ENCODE data around the gene RERE.
"Not testable (repeated sequence)": the region's sequence is repeated elsewhere in the genome, so short reads cannot be mapped to it uniquely, and the experiment has no call there.

The RERE gene

GRCh38 chr1:8619917-8620502, 197.4 kb downstream of the RERE start:
- POLR2A ChIA-PET; DNase-seq (ENCODE audit: extremely low spot score): not testable (repeated sequence)
- CTCF ChIA-PET: interaction anchor here (1.0 to 1.6 kb wide), 2 partner anchors 51 to 106 kb away, joined by 4 read pairs; no protein-coding TSS in a partner anchor

GRCh38 chr1:8619419-8619818, 198.0 kb downstream of the RERE start:
- POLR2A ChIA-PET; DNase-seq (ENCODE audit: extremely low spot score); CTCF ChIA-PET: not testable (repeated sequence)

- POLR2A ChIA-PET; DNase-seq (ENCODE audit: extremely low spot score); CTCF ChIA-PET: not testable (repeated sequence)
Measured at GRCh38 chr1:8616791-8617190, 200.6 kb downstream of the RERE start.

GRCh38 chr1:8611634-8612515, 205.6 kb downstream of the RERE start:
- DNase-seq (ENCODE audit: extremely low spot score); POLR2A ChIA-PET; CTCF ChIA-PET: not testable (repeated sequence)

GRCh38 chr1:8607906-8608305, 209.5 kb downstream of the RERE start:
- TF ChIP-seq FOXK2 (IDR thresholded peaks at IDR 0.05): no peak
- no peak for TF ChIP-seq L3MBTL2 (conservative IDR thresholded peaks at IDR 0.05)
- TF ChIP-seq HDGF (IDR thresholded peaks at IDR 0.05; ENCODE audit: borderline replicate concordance): no peak
- TF ChIP-seq FOXM1 (IDR thresholded peaks at IDR 0.05; ENCODE audit: borderline replicate concordance): no peak
- TF ChIP-seq SP1 (IDR thresholded peaks at IDR 0.05): no peak
- TF ChIP-seq TARDBP (IDR thresholded peaks at IDR 0.05): no peak
- TF ChIP-seq LEF1 (IDR thresholded peaks at IDR 0.05; ENCODE audit: borderline replicate concordance): no peak
- TF ChIP-seq FOXA1 (IDR thresholded peaks at IDR 0.05): no peak
- no peak for TF ChIP-seq ARNT (IDR thresholded peaks at IDR 0.05)
- TF ChIP-seq ELF4 (IDR thresholded peaks at IDR 0.05): no peak
- no peak for TF ChIP-seq BHLHE40 (IDR thresholded peaks at IDR 0.05; ENCODE audit: borderline replicate concordance)
- TF ChIP-seq SUZ12 (IDR thresholded peaks at IDR 0.05): no peak
- TF ChIP-seq CTBP1 (IDR thresholded peaks at IDR 0.05; ENCODE audit: borderline replicate concordance): no peak
- no peak for TF ChIP-seq NFRKB (IDR thresholded peaks at IDR 0.05)
- no peak for TF ChIP-seq PKNOX1 (IDR thresholded peaks at IDR 0.05)
- TF ChIP-seq ZNF384 (IDR thresholded peaks at IDR 0.05): no peak
- DNase-seq (ENCODE audit: extremely low spot score): no peak
- POLR2A ChIA-PET: no interaction called here
- CTCF ChIA-PET: no interaction called here

GRCh38 chr1:8604041-8604945, 213.1 kb downstream of the RERE start:
- DNase-seq (ENCODE audit: extremely low spot score): no peak
- TF ChIP-seq SP1 (IDR thresholded peaks at IDR 0.05): no peak
- TF ChIP-seq ELF4 (IDR thresholded peaks at IDR 0.05): no peak
- TF ChIP-seq PKNOX1 (IDR thresholded peaks at IDR 0.05): no peak
- TF ChIP-seq FOXK2 (IDR thresholded peaks at IDR 0.05): no peak
- no peak for TF ChIP-seq ZNF384 (IDR thresholded peaks at IDR 0.05)
- no peak for TF ChIP-seq LEF1 (IDR thresholded peaks at IDR 0.05; ENCODE audit: borderline replicate concordance)
- TF ChIP-seq NFRKB (IDR thresholded peaks at IDR 0.05): no peak
- TF ChIP-seq FOXM1 (IDR thresholded peaks at IDR 0.05; ENCODE audit: borderline replicate concordance): no peak
- TF ChIP-seq HDGF (IDR thresholded peaks at IDR 0.05; ENCODE audit: borderline replicate concordance): no peak
- TF ChIP-seq FOXA1 (IDR thresholded peaks at IDR 0.05): no peak
- no peak for TF ChIP-seq ARNT (IDR thresholded peaks at IDR 0.05)
- TF ChIP-seq BHLHE40 (IDR thresholded peaks at IDR 0.05; ENCODE audit: borderline replicate concordance): no peak
- TF ChIP-seq TARDBP (IDR thresholded peaks at IDR 0.05): no peak
- TF ChIP-seq L3MBTL2 (conservative IDR thresholded peaks at IDR 0.05): no peak
- TF ChIP-seq SUZ12 (IDR thresholded peaks at IDR 0.05): no peak
- no peak for TF ChIP-seq CTBP1 (IDR thresholded peaks at IDR 0.05; ENCODE audit: borderline replicate concordance)
- POLR2A ChIA-PET: no interaction called here
- CTCF ChIA-PET: interaction anchor here (0.9 kb wide), 1 partner anchor 86 kb away, joined by 3 read pairs; no protein-coding TSS in a partner anchor

- ChIA-PET CTCF (no interaction called here), POLR2A (interaction anchor here (0.6 kb wide), 1 partner anchor 30 kb away, joined by 3 read pairs; no protein-coding TSS in a partner anchor)
- TF ChIP-seq ELF4 (IDR thresholded peaks at IDR 0.05) (no peak), TARDBP (IDR thresholded peaks at IDR 0.05) (no peak), HDGF (IDR thresholded peaks at IDR 0.05; ENCODE audit: borderline replicate concordance) (no peak), PKNOX1 (IDR thresholded peaks at IDR 0.05) (no peak), FOXK2 (IDR thresholded peaks at IDR 0.05) (no peak), BHLHE40 (IDR thresholded peaks at IDR 0.05; ENCODE audit: borderline replicate concordance) (no peak), NFRKB (IDR thresholded peaks at IDR 0.05) (no peak), FOXM1 (IDR thresholded peaks at IDR 0.05; ENCODE audit: borderline replicate concordance) (no peak), SUZ12 (IDR thresholded peaks at IDR 0.05) (no peak), LEF1 (IDR thresholded peaks at IDR 0.05; ENCODE audit: borderline replicate concordance) (no peak), SP1 (IDR thresholded peaks at IDR 0.05) (no peak), L3MBTL2 (conservative IDR thresholded peaks at IDR 0.05) (no peak), CTBP1 (IDR thresholded peaks at IDR 0.05; ENCODE audit: borderline replicate concordance) (no peak), ARNT (IDR thresholded peaks at IDR 0.05) (no peak), FOXA1 (IDR thresholded peaks at IDR 0.05) (no peak), ZNF384 (IDR thresholded peaks at IDR 0.05) (no peak)
- no peak for DNase-seq (ENCODE audit: extremely low spot score)
Measured at GRCh38 chr1:8603220-8603616, 214.2 kb downstream of the RERE start.
